ENCODE measurements around the gene KCNC1.

Gene KCNC1

DNA sequence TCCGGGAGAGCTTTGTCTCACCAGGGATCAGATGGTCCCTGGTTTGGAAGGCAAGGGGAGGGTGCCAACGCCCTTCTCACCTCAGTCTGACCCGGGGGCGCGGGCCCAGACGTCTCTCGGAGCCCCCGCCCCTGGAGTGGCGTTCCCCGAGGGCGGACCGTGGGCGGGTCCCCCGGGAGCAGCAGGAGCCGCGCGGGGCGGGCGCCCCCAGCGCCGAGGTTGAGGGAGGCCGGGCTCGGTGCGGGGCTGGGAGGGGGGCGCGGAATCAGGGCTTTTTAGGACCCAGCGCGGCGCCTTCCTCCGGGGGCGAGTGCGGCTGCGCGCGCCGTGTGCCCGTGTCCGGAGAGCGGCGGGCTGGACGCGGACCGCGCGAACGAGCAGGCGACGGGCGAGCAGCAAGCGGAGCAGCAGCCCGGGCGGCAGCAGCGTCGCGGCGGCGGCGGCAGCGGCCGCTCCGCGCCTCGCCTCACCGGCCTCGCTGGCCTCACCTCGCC lies at the start of gene KCNC1:
TSS of gene KCNC1 (plus strand) at position 364 of the 494 bp plus-strand sequence. CDS start 1,222 bp downstream, outside the sequence.
- peak; percentile 41 for DNase-seq (ENCODE audit: low read depth)

GRCh38 chr11:17686231-17686980 lies 48.2 kb upstream of the KCNC1 start:
- DNase-seq (ENCODE audit: low read depth): no peak

DNA sequence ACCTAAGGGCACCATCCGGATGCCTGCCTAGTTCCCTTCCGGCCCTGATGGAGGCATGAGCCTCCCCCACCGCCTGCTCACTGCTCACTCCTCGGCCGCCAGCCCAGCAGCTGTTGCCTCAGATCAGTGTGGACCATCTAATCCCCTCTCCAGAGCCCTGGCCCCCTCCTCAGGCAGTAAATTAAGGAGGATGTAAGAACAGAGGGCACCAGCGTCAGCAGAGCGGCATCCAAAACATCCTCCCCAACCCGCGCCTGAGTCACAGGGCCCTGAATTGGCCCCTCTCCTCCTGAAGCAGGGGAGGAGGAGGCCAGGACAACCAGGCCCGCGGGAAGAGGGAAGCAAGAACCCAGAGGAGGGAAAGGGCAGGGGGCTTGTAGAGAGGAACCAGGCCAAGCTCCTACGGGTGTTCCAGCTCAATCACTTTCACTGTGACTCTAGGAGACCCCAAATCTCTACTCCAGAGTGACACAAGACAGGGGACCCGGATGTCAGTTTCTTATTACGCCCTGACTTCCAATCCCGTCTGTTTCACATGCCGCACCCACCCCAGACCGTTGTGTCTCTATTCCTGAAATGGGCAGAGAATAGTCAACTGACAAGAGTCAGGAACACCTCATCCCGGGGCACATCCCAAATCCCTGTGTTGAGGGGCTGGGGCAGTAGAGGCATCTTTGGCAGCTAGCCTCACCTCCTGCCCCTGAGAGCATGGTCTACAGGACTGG lies 46.5 kb upstream of the KCNC1 start:
- peak; percentile 3 for DNase-seq (ENCODE audit: low read depth)

- DNase-seq (ENCODE audit: low read depth): no peak
These were observed 43.0 kb upstream of the KCNC1 start for GRCh38 chr11:17691550-17691949.

- no peak for DNase-seq (ENCODE audit: low read depth)
These were observed 42.6 kb upstream of the KCNC1 start for GRCh38 chr11:17691976-17692375.

GRCh38 chr11:17692931-17693330 lies 41.6 kb upstream of the KCNC1 start:
- DNase-seq (ENCODE audit: low read depth): no peak

- DNase-seq (ENCODE audit: low read depth): no peak
These were observed 41.0 kb upstream of the KCNC1 start for GRCh38 chr11:17693531-17693930.

GRCh38 chr11:17694494-17695110 lies 40.0 kb upstream of the KCNC1 start:
- no peak for DNase-seq (ENCODE audit: low read depth)

GRCh38 chr11:17695454-17696441 lies 38.8 kb upstream of the KCNC1 start:
- no peak for DNase-seq (ENCODE audit: low read depth)

DNA sequence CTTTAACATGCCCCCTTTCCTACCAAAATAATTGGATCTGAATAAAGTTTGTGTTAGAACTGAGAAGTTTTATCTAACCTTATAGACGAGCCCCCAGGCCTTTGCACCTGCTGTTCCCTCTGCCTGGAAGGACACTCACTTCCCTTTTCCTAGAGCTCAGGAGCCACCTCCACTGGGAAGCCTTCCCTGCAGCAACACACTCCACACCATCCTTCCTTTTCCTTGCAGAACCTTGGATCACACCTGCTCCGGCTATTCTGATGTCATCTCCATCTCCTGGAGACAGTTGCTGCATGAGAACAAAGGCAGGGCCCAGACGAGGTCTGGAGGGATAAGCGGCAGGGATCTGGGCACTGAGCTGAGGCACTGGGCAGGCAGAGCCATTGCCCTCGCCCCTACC lies 37.8 kb upstream of the KCNC1 start:
- no peak for DNase-seq (ENCODE audit: low read depth)

DNA sequence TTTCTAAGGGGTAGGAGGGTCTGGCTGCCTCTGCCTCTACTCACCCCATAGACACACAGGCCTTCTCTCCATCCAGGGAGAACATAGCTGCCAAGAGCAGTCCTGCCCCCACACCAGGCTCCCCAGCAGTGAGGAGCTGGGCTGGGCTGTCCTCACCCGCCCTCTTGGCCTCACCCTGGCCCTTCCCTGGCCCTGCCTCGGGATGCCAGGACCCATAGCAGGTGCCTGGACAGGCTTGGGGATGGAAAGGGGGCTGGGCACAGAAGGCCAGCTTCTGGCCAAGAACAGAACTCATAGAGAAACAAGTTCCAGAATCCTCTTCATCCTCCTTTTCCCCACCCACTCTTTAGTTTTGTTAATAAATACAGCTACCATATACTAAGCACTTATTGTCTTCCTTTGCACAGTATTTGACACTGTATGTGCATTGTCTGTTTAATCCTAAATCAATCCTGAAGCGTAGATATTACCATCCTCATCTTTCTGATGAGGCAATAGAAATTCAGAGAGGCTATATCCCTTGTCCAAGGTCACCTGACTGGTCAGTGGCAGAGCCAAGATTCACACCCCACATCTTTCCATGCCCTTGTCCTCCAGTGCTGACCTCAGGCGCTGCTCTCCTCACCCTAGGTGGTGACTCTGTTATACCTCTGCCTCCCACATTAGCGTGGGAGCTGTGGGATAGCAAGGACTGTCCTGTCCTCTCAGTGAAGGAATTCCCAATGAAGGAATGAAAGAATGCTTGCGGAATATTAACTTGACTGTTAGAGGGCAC lies 37.2 kb upstream of the KCNC1 start:
- no peak for DNase-seq (ENCODE audit: low read depth)

DNA sequence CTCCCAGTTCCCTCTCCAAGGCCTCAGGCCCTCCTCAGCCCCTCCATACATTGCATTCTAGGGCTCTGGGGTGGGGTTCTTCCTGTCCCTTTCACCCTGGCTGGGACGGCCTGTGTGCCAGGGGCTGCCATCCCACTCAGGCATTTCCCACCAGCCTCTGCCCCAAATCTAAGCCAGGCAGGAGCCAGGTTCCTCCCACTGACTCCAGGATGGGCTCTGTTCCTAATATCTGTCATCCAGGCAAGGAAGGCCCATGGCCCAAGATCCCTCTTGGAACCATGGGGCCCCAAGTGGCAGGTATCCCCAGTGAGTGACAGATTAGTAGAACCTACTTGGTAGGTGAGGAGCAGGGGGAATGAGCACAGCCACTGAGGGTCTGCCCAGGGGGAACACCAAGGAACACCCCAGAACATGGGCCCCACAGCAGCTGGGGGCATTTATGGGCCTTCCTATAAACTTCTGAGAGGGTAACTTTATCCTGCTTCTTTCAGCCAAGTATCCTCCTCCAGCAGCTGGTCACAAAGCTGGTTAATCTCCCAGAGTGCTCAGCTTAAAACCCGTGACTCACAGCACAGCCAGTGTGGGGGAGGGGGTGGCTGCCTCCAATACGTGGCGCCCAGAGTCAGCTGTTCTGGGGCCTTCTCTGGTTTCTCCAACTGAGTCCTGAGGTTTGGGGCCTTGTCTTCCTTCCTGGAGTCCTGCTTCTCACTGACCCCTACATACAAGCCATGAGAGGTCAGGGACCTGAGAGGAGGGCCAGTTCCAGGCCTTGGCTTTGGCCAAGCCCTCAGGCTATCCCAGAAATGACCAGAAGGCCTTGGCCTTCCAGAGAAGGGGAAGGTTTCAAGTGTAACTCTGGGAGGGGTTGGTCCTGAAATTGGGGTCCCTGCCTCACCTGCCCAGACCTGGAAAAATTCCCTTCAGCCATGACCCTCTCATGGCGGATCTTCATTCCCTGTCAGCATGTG lies 35.1 kb upstream of the KCNC1 start:
- peak; percentile 68 for DNase-seq (ENCODE audit: low read depth)

DNA sequence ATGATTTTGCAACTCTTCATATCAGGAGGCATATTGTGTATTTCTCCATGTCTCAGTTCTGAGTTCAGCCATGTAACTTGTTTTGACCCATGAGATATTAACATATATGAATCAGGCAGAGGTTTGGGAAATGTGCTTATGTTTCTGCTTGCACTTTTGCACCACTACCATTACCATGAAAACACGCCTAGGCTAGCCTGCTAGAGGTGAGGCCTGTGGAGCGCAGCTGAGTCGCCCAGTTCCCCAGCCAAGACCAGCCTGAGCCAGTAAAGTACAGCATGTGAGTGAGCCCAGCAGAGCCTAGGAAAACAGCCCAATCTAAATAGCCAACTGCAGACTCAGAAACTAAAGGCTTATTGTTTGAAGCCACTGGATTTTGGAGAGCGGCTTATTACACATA lies 33.6 kb upstream of the KCNC1 start:
- DNase-seq (ENCODE audit: low read depth): no peak

DNA sequence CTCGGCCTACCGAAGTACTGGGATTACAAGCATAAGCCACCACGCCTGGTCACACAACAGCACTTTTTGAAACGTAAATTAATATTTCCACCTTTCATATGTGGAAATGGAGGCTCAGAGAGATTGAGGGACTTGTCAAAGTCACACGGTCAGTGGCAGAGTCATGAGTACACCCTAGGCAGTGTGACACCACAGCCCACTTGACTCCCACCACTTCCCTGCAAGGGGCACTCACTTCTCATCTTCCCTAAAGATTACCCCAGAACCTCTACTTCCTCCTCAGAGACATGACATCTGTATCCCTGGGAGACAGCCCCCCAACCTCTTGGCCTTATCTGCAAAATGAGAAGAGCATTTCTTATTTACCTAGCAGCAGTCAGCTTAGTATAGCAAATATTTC lies 31.7 kb upstream of the KCNC1 start:
- DNase-seq (ENCODE audit: low read depth): no peak

GRCh38 chr11:17703951-17704350 lies 30.6 kb upstream of the KCNC1 start:
- DNase-seq (ENCODE audit: low read depth): peak; percentile 53

DNA sequence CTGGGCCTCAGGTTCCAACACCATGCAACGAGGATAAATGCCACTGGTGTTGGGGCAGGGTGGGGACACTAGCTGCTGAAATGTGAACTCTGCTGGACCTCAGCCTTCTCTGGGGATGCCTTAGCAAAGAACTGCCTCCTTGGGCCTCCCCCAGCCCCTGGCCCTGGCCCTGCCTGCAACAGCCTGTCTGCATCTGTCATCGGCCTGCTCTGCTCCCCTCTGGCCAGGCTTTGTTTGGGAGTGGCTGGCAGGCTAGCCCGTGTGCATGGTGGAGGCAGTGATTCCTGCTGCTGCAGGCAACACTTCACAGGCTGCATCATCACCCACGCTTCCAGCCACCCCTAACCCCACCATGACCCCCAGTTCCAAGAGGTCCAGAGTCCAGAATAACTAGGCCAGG lies 26.8 kb upstream of the KCNC1 start:
- DNase-seq (ENCODE audit: low read depth): no peak

GRCh38 chr11:17711836-17712235 lies 22.7 kb upstream of the KCNC1 start:
- DNase-seq (ENCODE audit: low read depth): no peak

- no peak for DNase-seq (ENCODE audit: low read depth)
These were observed 20.7 kb upstream of the KCNC1 start for GRCh38 chr11:17713851-17714250.

GRCh38 chr11:17714356-17714854 lies 20.2 kb upstream of the KCNC1 start:
- DNase-seq (ENCODE audit: low read depth): no peak

- DNase-seq (ENCODE audit: low read depth): no peak
These were observed 19.7 kb upstream of the KCNC1 start for GRCh38 chr11:17714870-17715269.

All from iris pigment epithelial cell (primary cell).